NCI-H1417 (cell line): Measurements from ENCODE around the gene PARP1.

ENCODE experiments used
- DNase-seq, 3 experiments: peaks; one replicate each; lab custom pipeline; 2025; lab: John Stamatoyannopoulos, UW

The PARP1 gene

GRCh38 chr1:226378071-226378470, 29.8 kb downstream of the PARP1 start:
- no peak for DNase-seq

GRCh38 chr1:226376300-226376699, 31.6 kb downstream of the PARP1 start:
- no peak for DNase-seq

GRCh38 chr1:226373376-226373775, 34.5 kb downstream of the PARP1 start:
- DNase-seq, result no peak

GRCh38 chr1:226372885-226373284, 35.0 kb downstream of the PARP1 start:
- no peak for DNase-seq

GRCh38 chr1:226371866-226372490, 35.9 kb downstream of the PARP1 start:
- DNase-seq, result no peak

GRCh38 chr1:226371027-226371694, 36.7 kb downstream of the PARP1 start:
- no peak for DNase-seq

GRCh38 chr1:226370144-226370923, 37.6 kb downstream of the PARP1 start:
- no peak for DNase-seq

- no peak for DNase-seq
Measured at GRCh38 chr1:226369110-226369509, 38.8 kb downstream of the PARP1 start.

GRCh38 chr1:226366290-226366689, 41.6 kb downstream of the PARP1 start:
- DNase-seq, result no peak

- DNase-seq, result no peak
Measured at GRCh38 chr1:226365831-226366231, 42.1 kb downstream of the PARP1 start.

GRCh38 chr1:226364901-226365565, 42.9 kb downstream of the PARP1 start:
- DNase-seq, result no peak

GRCh38 chr1:226364514-226364899, 43.4 kb downstream of the PARP1 start:
- no peak for DNase-seq

GRCh38 chr1:226363801-226364513, 43.9 kb downstream of the PARP1 start:
- DNase-seq, result no peak

GRCh38 chr1:226362891-226363447, 44.9 kb downstream of the PARP1 start:
- no peak for DNase-seq

- DNase-seq, result no peak
Measured at GRCh38 chr1:226362361-226362760, 45.5 kb downstream of the PARP1 start.

- no peak for DNase-seq
Measured at GRCh38 chr1:226360106-226360746, 47.7 kb downstream of the PARP1 start.

GRCh38 chr1:226357416-226357815, 50.5 kb downstream of the PARP1 start:
- no peak for DNase-seq

- peak in 1 of 3 experiments; percentile 42 for DNase-seq
Measured at GRCh38 chr1:226355669-226356551, 52.0 kb downstream of the PARP1 start.

- no peak for DNase-seq
Measured at GRCh38 chr1:226355016-226355415, 52.9 kb downstream of the PARP1 start.
